RWPE1 (cell line): ENCODE results near the gene NOS3.

Experiments used
- CTCF ChIA-PET: fragments of 350-600 bp; sonication (Branson Sonifier 250); formaldehyde crosslinking; extraction: SDS; loops from one replicate; lab custom pipeline; 2021; lab: Yijun Ruan, JAX
- POLR2A ChIA-PET: fragments of 400-600 bp; formaldehyde crosslinking; extraction: SDS; loops from one replicate; lab custom pipeline; 2020; ENCODE audit warnings: antibody characterized with exemption; ENCODE audit not compliant: low non-redundant PET; lab: Yijun Ruan, JAX
- DNase-seq: peaks from one replicate; pipeline ENCODE4 v3.0.0; 2012; ENCODE audit warnings: low spot score
- H3K27ac ChIP-seq: fragments of 450-650 bp; 2 replicates; pipeline ENCODE4 v1.5.1; 2017
- CTCF ChIP-seq: fragments of 450-650 bp; conservative IDR thresholded peaks from 2 replicates; pipeline ENCODE4 v1.5.1; 2017; ENCODE audit warnings: low read depth, mild to moderate bottlenecking

Gene NOS3

DNA sequence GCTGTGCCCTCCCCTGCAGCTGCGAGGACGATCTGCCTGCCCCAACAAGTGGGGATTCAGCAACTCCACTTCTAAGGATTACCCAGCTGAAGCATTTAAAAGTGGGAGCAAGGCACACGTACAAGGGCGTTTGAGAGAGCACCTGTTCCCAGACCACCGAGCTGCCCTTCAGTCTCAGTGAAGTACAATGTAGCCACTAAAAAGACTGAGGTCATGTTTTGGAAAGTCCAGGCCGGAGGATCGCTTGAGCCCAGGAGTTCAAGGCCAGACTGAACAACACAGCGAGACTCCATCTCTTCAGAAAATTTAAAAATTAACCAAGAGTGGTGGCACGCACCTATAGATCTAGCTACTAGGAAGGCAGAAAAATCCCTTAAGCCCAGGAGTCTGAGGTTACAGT lies 14.7 kb downstream of the NOS3 start:
- no peak for TF ChIP-seq CTCF
- POLR2A ChIA-PET: no interaction called here
- DNase-seq: no peak
- H3K27ac ChIP-seq: no peak overlapping the region
- CTCF ChIA-PET: no interaction called here

DNA sequence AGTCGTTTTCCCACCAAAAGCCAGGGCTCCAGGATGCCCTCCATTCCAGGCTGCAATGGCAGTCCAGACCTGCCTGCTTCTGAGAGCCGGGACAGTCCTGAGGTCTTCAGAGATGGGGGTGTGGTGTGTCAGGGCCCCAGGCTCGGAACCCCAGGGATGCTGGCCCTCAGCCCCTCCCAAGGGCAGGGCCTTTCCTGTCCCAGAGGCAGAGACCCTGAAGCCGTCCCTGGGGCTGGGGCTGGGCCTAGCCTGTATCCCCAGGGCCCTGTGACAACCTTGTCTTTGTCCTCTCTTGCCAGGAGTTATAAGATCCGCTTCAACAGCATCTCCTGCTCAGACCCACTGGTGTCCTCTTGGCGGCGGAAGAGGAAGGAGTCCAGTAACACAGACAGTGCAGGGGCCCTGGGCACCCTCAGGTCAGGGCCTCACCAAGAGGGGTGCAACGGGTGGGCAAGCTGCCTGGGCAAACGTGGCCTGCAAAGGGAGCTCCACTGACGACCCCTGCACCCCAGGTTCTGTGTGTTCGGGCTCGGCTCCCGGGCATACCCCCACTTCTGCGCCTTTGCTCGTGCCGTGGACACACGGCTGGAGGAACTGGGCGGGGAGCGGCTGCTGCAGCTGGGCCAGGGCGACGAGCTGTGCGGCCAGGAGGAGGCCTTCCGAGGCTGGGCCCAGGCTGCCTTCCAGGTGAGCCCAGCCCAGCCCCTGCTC lies 15.9 kb downstream of the NOS3 start:
- ChIA-PET POLR2A (no interaction called here), CTCF (interaction anchor here (0.6 kb wide), 1 partner anchor 21 kb away, joined by 3 read pairs; no protein-coding TSS in a partner anchor)
- DNase-seq: no peak
- no peak for TF ChIP-seq CTCF
- no peak overlapping the region for H3K27ac ChIP-seq

GRCh38 chr7:151007469-151007898 lies 16.7 kb downstream of the NOS3 start:
- DNase-seq: no peak
- H3K27ac ChIP-seq: no peak overlapping the region
- no peak for TF ChIP-seq CTCF
- POLR2A ChIA-PET: no interaction called here
- CTCF ChIA-PET: interaction anchor here (0.6 kb wide), 2 partner anchors 22 to 109 kb away, joined by 3 to 4 read pairs; no protein-coding TSS in a partner anchor

- TF ChIP-seq CTCF: no peak
- H3K27ac ChIP-seq: 0 out of 2 replicates have a peak overlapping the region, but pooled peaks have one; percentile 23
- DNase-seq: no peak
- CTCF ChIA-PET: interaction anchor here (0.6 to 1.1 kb wide), 4 partner anchors 10 to 571 kb away, joined by 3 read pairs; no protein-coding TSS in a partner anchor
- POLR2A ChIA-PET: no interaction called here
These were observed 17.3 kb downstream of the NOS3 start for GRCh38 chr7:151008143-151008510.

DNA sequence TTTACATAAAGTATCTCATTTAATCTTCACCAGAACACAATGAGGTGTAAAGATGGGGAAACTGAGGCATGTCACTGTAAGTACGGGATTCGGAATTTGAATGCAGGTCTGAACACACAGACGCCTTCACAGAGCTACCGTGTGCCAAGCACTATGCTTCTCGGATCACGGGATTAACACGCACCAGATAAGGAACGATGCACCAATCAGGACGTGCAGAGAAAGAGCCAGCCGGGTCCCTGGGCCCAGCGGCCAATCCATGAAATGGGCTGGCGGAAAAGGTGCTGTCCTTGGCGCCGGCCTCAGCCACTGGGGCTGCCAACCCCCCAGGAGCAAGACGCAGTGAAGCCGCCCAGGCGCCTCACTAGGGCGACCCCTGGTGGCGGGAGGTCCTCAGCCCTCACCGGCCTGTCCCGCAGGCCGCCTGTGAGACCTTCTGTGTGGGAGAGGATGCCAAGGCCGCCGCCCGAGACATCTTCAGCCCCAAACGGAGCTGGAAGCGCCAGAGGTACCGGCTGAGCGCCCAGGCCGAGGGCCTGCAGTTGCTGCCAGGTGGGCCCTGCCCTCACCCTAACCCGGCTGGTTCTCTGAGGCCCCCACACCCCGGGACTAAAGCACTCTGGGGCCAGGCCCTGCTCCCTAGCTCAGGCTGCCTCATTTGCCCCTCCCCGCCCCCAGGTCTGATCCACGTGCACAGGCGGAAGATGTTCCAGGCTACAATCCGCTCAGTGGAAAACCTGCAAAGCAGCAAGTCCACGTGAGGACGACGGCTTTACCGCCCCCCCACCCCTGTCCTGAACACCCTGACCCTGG lies 17.9 kb downstream of the NOS3 start:
- H3K27ac ChIP-seq: peak overlapping the region; percentile 23
- TF ChIP-seq CTCF: peak; percentile 97
- CTCF ChIA-PET: interaction anchor here (0.6 to 1.1 kb wide), 11 partner anchors 9 to 584 kb away, joined by 3 to 5 read pairs (median 3); no protein-coding TSS in a partner anchor
- peak; percentile 50 for DNase-seq
- POLR2A ChIA-PET: no interaction called here

DNA sequence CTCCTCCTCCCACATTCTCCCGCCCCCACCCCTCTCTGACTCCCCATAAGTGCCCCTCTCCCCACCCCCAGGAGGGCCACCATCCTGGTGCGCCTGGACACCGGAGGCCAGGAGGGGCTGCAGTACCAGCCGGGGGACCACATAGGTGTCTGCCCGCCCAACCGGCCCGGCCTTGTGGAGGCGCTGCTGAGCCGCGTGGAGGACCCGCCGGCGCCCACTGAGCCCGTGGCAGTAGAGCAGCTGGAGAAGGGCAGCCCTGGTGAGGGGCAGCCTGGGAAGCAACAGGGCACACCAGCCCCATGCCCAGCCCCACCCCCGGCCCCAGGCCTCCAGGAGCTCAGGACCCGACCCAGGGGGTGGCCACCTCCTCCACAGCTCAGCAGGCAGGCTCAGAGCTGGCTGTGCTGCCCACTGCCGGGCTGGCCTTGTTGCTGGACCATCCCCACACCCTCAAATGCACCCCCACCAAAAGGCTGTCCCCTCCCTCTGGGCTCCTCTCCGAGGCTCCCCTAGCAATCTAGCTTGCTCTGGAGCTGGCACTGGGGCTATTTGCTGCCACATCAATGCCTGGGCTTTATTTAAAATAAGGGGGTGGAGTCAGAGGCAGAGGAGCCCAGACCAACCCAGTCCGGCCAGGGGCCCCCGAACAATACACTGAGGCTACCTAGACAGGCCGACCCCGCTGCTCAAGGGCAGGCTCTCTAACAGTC lies 18.7 kb downstream of the NOS3 start:
- no peak for DNase-seq
- ChIA-PET POLR2A (no interaction called here), CTCF (interaction anchor here (0.6 to 1.3 kb wide), 11 partner anchors 8 to 585 kb away, joined by 3 to 5 read pairs (median 3); partner anchors contain the start of gene ABCB8)
- no peak for TF ChIP-seq CTCF
- H3K27ac ChIP-seq: peak overlapping the region; percentile 23; the same call in 1 of the 2 replicates
